Measurements from ENCODE around the gene UBALD1. TPM values are rescaled to one million over a fixed set of nuclear protein-coding genes. Genes with fewer than 3 reads are reported as not detected.

The UBALD1 gene
- total and polyA plus RNA-seq, 10 donors, result 10.0 to 33.6 (median 17.6) TPM

DNA sequence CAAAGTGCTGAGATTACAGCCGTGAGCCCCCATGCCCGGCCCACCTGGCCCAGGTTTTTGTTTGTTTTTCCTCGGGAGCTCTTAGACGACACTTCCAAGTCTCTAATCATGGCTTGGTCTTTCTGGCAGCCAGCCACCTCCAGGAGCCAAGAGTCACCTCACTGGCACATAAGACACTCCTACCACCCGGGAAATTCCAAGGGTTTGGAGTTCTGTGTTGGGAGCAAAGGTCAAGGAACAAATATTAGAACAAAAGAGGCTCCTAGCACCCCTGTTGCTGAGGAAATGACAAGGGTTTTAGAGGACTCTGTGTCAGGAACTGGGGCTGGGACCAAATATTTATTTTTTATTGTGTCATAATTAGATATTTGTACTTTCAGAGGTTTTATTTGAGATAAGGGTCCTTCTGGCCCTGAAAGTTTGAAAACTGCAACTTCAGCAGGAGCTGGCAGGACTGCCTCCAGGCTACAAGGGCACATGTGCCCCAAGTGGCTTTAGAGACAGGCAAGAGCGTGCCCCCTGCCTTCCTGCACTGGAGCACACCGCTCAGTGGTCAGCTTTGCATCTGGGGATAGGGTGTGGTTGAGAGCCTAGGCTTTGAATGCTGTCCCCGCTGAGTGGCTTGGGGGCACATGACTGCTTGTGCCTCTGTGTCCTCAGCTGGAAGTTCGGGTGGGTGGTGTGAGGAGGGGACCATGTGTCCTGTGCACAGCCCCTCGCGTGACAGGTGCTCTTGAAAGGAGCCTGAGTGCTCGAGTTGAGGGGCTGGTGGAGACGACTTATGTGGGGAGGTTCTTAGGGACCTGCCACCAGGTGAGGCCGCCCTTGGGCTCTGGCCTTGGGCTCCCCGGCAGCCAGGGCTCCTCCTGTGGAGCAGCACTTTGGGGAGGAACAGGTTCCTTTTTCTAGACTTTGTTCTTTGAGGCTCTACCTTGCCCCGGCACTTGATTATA is 39.6 kb upstream of the UBALD1 start:
- Histone ChIP-seq H3K4me3 (no peak overlapping the region), H3K27me3 (replicated peaks in 1 of 7) (no peaks in the 10 kb centered on the region), H3K27ac (peak overlapping the region; percentile 19 to 90 (median 80)), H3K36me3 (peaks cover 0 to 96% (median 79%) of the 10 kb centered on the region in 6 donors), H3K9me3 (no peaks in the 10 kb centered on the region), H3K4me1 (peaks cover 0 to 70% (median 27%) of the 10 kb centered on the region in 6 donors)
- 73 to 83% (median 79%) methylated on average over 16 of the region's 16 CpGs for WGBS, 5 donors
- TF ChIP-seq POLR2AphosphoS5 (IDR thresholded peaks at IDR 0.05) (peak; percentile 52 to 86 (median 72)), POLR2A (IDR thresholded peaks at IDR 0.05) (no peak)
- TF ChIP-seq, protein P1, sequence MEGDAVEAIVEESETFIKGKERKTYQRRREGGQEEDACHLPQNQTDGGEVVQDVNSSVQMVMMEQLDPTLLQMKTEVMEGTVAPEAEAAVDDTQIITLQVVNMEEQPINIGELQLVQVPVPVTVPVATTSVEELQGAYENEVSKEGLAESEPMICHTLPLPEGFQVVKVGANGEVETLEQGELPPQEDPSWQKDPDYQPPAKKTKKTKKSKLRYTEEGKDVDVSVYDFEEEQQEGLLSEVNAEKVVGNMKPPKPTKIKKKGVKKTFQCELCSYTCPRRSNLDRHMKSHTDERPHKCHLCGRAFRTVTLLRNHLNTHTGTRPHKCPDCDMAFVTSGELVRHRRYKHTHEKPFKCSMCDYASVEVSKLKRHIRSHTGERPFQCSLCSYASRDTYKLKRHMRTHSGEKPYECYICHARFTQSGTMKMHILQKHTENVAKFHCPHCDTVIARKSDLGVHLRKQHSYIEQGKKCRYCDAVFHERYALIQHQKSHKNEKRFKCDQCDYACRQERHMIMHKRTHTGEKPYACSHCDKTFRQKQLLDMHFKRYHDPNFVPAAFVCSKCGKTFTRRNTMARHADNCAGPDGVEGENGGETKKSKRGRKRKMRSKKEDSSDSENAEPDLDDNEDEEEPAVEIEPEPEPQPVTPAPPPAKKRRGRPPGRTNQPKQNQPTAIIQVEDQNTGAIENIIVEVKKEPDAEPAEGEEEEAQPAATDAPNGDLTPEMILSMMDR (IDR thresholded peaks at IDR 0.05 in 8 of 11, conservative IDR thresholded peaks at IDR 0.05 in 3 of 11), result peak in 4 of 11 experiments; percentile 14 to 28 (median 21)
- intact Hi-C loops (cut with DNase I; ENCODE audit: low total_unique reads), result no loop called here
- DNase-seq, result no peak

GRCh38 chr16:4652561-4652960 is 37.9 kb upstream of the UBALD1 start:
- H3K4me3 ChIP-seq, result no peak overlapping the region
- no peaks in the 10 kb centered on the region for H3K9me3 ChIP-seq
- no peak for DNase-seq
- peaks cover 0 to 69% (median 29%) of the 10 kb centered on the region in 6 donors for H3K4me1 ChIP-seq
- intact Hi-C loops (cut with DNase I; ENCODE audit: low total_unique reads), result no loop called here
- no peaks in the 10 kb centered on the region for H3K27me3 ChIP-seq (replicated peaks in 1 of 7)
- WGBS, 5 donors, result 89 to 97% (median 94%) methylated on average over 22 to 25 of the region's 25 CpGs
- peaks cover 0 to 88% (median 63%) of the 10 kb centered on the region in 6 donors for H3K36me3 ChIP-seq
- TF ChIP-seq, protein P1 (IDR thresholded peaks at IDR 0.05 in 8 of 11, conservative IDR thresholded peaks at IDR 0.05 in 3 of 11), result no peak
- TF ChIP-seq POLR2A (IDR thresholded peaks at IDR 0.05) (no peak), POLR2AphosphoS5 (IDR thresholded peaks at IDR 0.05) (peak in 1 of 3 donors; percentile 38)
- H3K27ac ChIP-seq, result peak overlapping the region in 6 of 8 donors; percentile 32 to 90 (median 84)

DNA sequence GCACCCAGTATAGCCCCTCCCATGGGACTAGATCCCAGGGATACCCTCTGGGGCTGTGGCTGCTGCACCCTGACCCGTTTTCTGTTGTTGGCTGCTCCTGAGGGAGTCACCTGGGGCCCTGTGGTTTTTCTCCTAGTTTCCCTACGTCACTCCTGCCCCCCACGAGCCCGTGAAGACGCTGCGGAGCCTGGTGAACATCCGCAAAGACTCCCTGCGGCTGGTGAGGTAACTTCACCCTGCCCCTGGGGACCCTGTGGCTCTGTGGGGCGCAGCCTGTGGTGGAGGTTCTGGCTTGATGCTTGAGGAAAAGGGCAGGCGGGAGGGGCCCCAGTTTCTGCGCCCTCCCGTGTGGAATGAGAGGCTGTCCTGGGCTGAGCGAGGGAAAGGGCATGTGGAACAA is 37.1 kb upstream of the UBALD1 start:
- TF ChIP-seq, protein P1 (IDR thresholded peaks at IDR 0.05 in 8 of 11, conservative IDR thresholded peaks at IDR 0.05 in 3 of 11), result no peak
- TF ChIP-seq POLR2A (IDR thresholded peaks at IDR 0.05) (no peak), POLR2AphosphoS5 (IDR thresholded peaks at IDR 0.05) (peak in 1 of 3 donors; percentile 19)
- Histone ChIP-seq H3K36me3 (peaks cover 0 to 88% (median 56%) of the 10 kb centered on the region in 6 donors), H3K4me3 (no peak overlapping the region), H3K27me3 (replicated peaks in 1 of 7) (no peaks in the 10 kb centered on the region), H3K4me1 (peaks cover 0 to 77% (median 32%) of the 10 kb centered on the region in 6 donors), H3K9me3 (no peaks in the 10 kb centered on the region), H3K27ac (peak overlapping the region in 3 of 8 donors; percentile 13 to 84 (median 83))
- no peak for DNase-seq
- intact Hi-C loops (cut with DNase I; ENCODE audit: low total_unique reads), result no loop called here
- 77 to 91% (median 80%) methylated on average over 9 to 13 of the region's 13 CpGs for WGBS, 5 donors
